ENCODE results near the gene TTC4. TPM values are rescaled to one million over a fixed set of nuclear protein-coding genes. Genes with fewer than 3 reads are reported as not detected.

Gene TTC4
- total RNA-seq, 1 experiment from 2014 or later = 43.8 TPM

- in situ Hi-C loops (cut with HindIII; ENCODE audit: low pct_unique_long_range_greater_than_20kb, low sequenced_read_pairs) = no loop called here
- DNase-seq (ENCODE audit: low read depth) = no peak
Measured at GRCh38 chr1:54741531-54741930, 25.9 kb downstream of the TTC4 start.

GRCh38 chr1:54742282-54742681 lies 26.6 kb downstream of the TTC4 start:
- in situ Hi-C loops (cut with HindIII; ENCODE audit: low pct_unique_long_range_greater_than_20kb, low sequenced_read_pairs) = no loop called here
- DNase-seq (ENCODE audit: low read depth) = no peak

- DNase-seq (ENCODE audit: low read depth) = no peak
- in situ Hi-C loops (cut with HindIII; ENCODE audit: low pct_unique_long_range_greater_than_20kb, low sequenced_read_pairs) = no loop called here
Measured at GRCh38 chr1:54743416-54744226, 28.0 kb downstream of the TTC4 start.

- no peak for DNase-seq (ENCODE audit: low read depth)
- in situ Hi-C loops (cut with HindIII; ENCODE audit: low pct_unique_long_range_greater_than_20kb, low sequenced_read_pairs) = no loop called here
Measured at GRCh38 chr1:54744696-54745095, 29.0 kb downstream of the TTC4 start.

GRCh38 chr1:54745274-54745673 lies 29.6 kb downstream of the TTC4 start:
- in situ Hi-C loops (cut with HindIII; ENCODE audit: low pct_unique_long_range_greater_than_20kb, low sequenced_read_pairs) = no loop called here
- DNase-seq (ENCODE audit: low read depth) = no peak

GRCh38 chr1:54745864-54746263 lies 30.2 kb downstream of the TTC4 start:
- no peak for DNase-seq (ENCODE audit: low read depth)
- in situ Hi-C loops (cut with HindIII; ENCODE audit: low pct_unique_long_range_greater_than_20kb, low sequenced_read_pairs) = no loop called here

GRCh38 chr1:54748094-54748835 lies 32.6 kb downstream of the TTC4 start:
- no peak for DNase-seq (ENCODE audit: low read depth)
- in situ Hi-C loops (cut with HindIII; ENCODE audit: low pct_unique_long_range_greater_than_20kb, low sequenced_read_pairs) = no loop called here

GRCh38 chr1:54750596-54750995 lies 34.9 kb downstream of the TTC4 start:
- in situ Hi-C loops (cut with HindIII; ENCODE audit: low pct_unique_long_range_greater_than_20kb, low sequenced_read_pairs) = no loop called here
- no peak for DNase-seq (ENCODE audit: low read depth)

- DNase-seq (ENCODE audit: low read depth) = no peak
- in situ Hi-C loops (cut with HindIII; ENCODE audit: low pct_unique_long_range_greater_than_20kb, low sequenced_read_pairs) = no loop called here
Measured at GRCh38 chr1:54751426-54751825, 35.8 kb downstream of the TTC4 start.

GRCh38 chr1:54754045-54754444 lies 38.4 kb downstream of the TTC4 start:
- DNase-seq (ENCODE audit: low read depth) = no peak
- in situ Hi-C loops (cut with HindIII; ENCODE audit: low pct_unique_long_range_greater_than_20kb, low sequenced_read_pairs) = no loop called here

- in situ Hi-C loops (cut with HindIII; ENCODE audit: low pct_unique_long_range_greater_than_20kb, low sequenced_read_pairs) = no loop called here
- no peak for DNase-seq (ENCODE audit: low read depth)
Measured at GRCh38 chr1:54754486-54755285, 39.0 kb downstream of the TTC4 start.

- DNase-seq (ENCODE audit: low read depth) = no peak
- in situ Hi-C loops (cut with HindIII; ENCODE audit: low pct_unique_long_range_greater_than_20kb, low sequenced_read_pairs) = no loop called here
Measured at GRCh38 chr1:54757833-54758232, 42.2 kb downstream of the TTC4 start.

GRCh38 chr1:54758678-54759348 lies 43.2 kb downstream of the TTC4 start:
- in situ Hi-C loops (cut with HindIII; ENCODE audit: low pct_unique_long_range_greater_than_20kb, low sequenced_read_pairs) = no loop called here
- no peak for DNase-seq (ENCODE audit: low read depth)

GRCh38 chr1:54763816-54764132 lies 48.1 kb downstream of the TTC4 start:
- in situ Hi-C loops (cut with HindIII; ENCODE audit: low pct_unique_long_range_greater_than_20kb, low sequenced_read_pairs) = no loop called here

GRCh38 chr1:54764133-54764921 lies 48.7 kb downstream of the TTC4 start, which contains the start of gene PARS2:
TSS of gene PARS2 (minus strand) at chr1:54764523. CDS start at chr1:54759161, 5,362 bp downstream.
- in situ Hi-C loops (cut with HindIII; ENCODE audit: low pct_unique_long_range_greater_than_20kb, low sequenced_read_pairs) = no loop called here
- peak; percentile 99 for DNase-seq (ENCODE audit: low read depth)

More at GRCh38 chr1:54763816-54764132, 48.1 kb downstream of the TTC4 start:
- DNase-seq (ENCODE audit: low read depth) = no peak

GRCh38 chr1:54764922-54765561 lies 49.4 kb downstream of the TTC4 start:
- no peak for DNase-seq (ENCODE audit: low read depth)
- in situ Hi-C loops (cut with HindIII; ENCODE audit: low pct_unique_long_range_greater_than_20kb, low sequenced_read_pairs) = no loop called here

GRCh38 chr1:54766726-54767125 lies 51.1 kb downstream of the TTC4 start:
- in situ Hi-C loops (cut with HindIII; ENCODE audit: low pct_unique_long_range_greater_than_20kb, low sequenced_read_pairs) = no loop called here
- DNase-seq (ENCODE audit: low read depth) = no peak
